ENCODE measurements around the gene PAX8.
"Not testable (repeated sequence)": the region's sequence is repeated elsewhere in the genome, so short reads cannot be mapped to it uniquely, and the experiment has no call there.

The PAX8 gene

GRCh38 chr2:113278742-113279139 lies at the start of gene PAX8:
Gene PAX8 (minus strand): TSS chr2:113278921. CDS start chr2:113278394, 527 bp downstream.
- DNase-seq (ENCODE audit: low read depth in 2 of 2): no peak

GRCh38 chr2:113328043-113328442 lies 49.3 kb upstream of the PAX8 start:
- DNase-seq (ENCODE audit: low read depth in 2 of 2): no peak

GRCh38 chr2:113325161-113325731 lies 46.5 kb upstream of the PAX8 start:
- DNase-seq (ENCODE audit: low read depth in 2 of 2): not testable (repeated sequence)

GRCh38 chr2:113324684-113325160 lies 46.0 kb upstream of the PAX8 start:
- DNase-seq (ENCODE audit: low read depth in 2 of 2): no peak

- not testable (repeated sequence) for DNase-seq (ENCODE audit: low read depth in 2 of 2)
Observed at GRCh38 chr2:113323129-113323528, 44.4 kb upstream of the PAX8 start.

GRCh38 chr2:113320106-113320505 lies 41.4 kb upstream of the PAX8 start:
- not testable (repeated sequence) for DNase-seq (ENCODE audit: low read depth in 2 of 2)

- not testable (repeated sequence) for DNase-seq (ENCODE audit: low read depth in 2 of 2)
Observed at GRCh38 chr2:113318941-113319340, 40.2 kb upstream of the PAX8 start.

- no peak for DNase-seq (ENCODE audit: low read depth in 2 of 2)
Observed at GRCh38 chr2:113316085-113316484, 37.4 kb upstream of the PAX8 start.

GRCh38 chr2:113314663-113315062 lies 35.9 kb upstream of the PAX8 start:
- not testable (repeated sequence) for DNase-seq (ENCODE audit: low read depth in 2 of 2)

GRCh38 chr2:113314176-113314575 lies 35.5 kb upstream of the PAX8 start:
- not testable (repeated sequence) for DNase-seq (ENCODE audit: low read depth in 2 of 2)

- DNase-seq (ENCODE audit: low read depth in 2 of 2): not testable (repeated sequence)
Observed at GRCh38 chr2:113311781-113312180, 33.1 kb upstream of the PAX8 start.

- DNase-seq (ENCODE audit: low read depth in 2 of 2): not testable (repeated sequence)
Observed at GRCh38 chr2:113311191-113311590, 32.5 kb upstream of the PAX8 start.

- DNase-seq (ENCODE audit: low read depth in 2 of 2): no peak
Observed at GRCh38 chr2:113309655-113310387, 31.1 kb upstream of the PAX8 start.

- DNase-seq (ENCODE audit: low read depth in 2 of 2): not testable (repeated sequence)
Observed at GRCh38 chr2:113308784-113309183, 30.1 kb upstream of the PAX8 start.

- DNase-seq (ENCODE audit: low read depth in 2 of 2): not testable (repeated sequence)
Observed at GRCh38 chr2:113306207-113306606, 27.5 kb upstream of the PAX8 start.

GRCh38 chr2:113305749-113306148 lies 27.0 kb upstream of the PAX8 start:
- not testable (repeated sequence) for DNase-seq (ENCODE audit: low read depth in 2 of 2)

GRCh38 chr2:113305146-113305545 lies 26.4 kb upstream of the PAX8 start:
- DNase-seq (ENCODE audit: low read depth in 2 of 2): no peak

GRCh38 chr2:113304702-113305101 lies 26.0 kb upstream of the PAX8 start:
- DNase-seq (ENCODE audit: low read depth in 2 of 2): no peak

- not testable (repeated sequence) for DNase-seq (ENCODE audit: low read depth in 2 of 2)
Observed at GRCh38 chr2:113302216-113302980, 23.7 kb upstream of the PAX8 start.

- no peak for DNase-seq (ENCODE audit: low read depth in 2 of 2)
Observed at GRCh38 chr2:113300281-113300680, 21.6 kb upstream of the PAX8 start.

GRCh38 chr2:113298176-113298575 lies 19.5 kb upstream of the PAX8 start:
- no peak for DNase-seq (ENCODE audit: low read depth in 2 of 2)

- not testable (repeated sequence) for DNase-seq (ENCODE audit: low read depth in 2 of 2)
Observed at GRCh38 chr2:113297590-113297989, 18.9 kb upstream of the PAX8 start.

Measured in stimulated activated CD8-positive, alpha-beta memory T cell treated with anti-CD3 and anti-CD28 coated beads, Interleukin-7, amount 100 ng/mL, for 1 hour (primary cell).